ENCODE results near the gene RIN3.

- TF ChIP-seq CTCF (IDR thresholded peaks at IDR 0.05) (no peak), EZH2 (IDR thresholded peaks at IDR 0.05) (no peak), EZH2phosphoT487 (IDR thresholded peaks at IDR 0.05) (no peak)
Observed at GRCh38 chr14:92711976-92712653, 198.5 kb downstream of the RIN3 start.

Measured in neural progenitor cell (in vitro differentiated cells).